PC-9 (cell line): ENCODE data around the gene INO80D. TPM values are rescaled to one million over a fixed set of nuclear protein-coding genes. Genes with fewer than 3 reads are reported as not detected.

ENCODE experiments used
- BruUV-seq: library from RNA; stranded (reverse); fragments of 400-500 nt; replicated peaks from 2 replicates; lab custom pipeline; 2021; lab: Mats Ljungman, UMichigan
- CTCF ChIA-PET: fragments of 300-600 bp; sonication (Branson Sonifier 250); formaldehyde crosslinking; loops from one replicate; lab custom pipeline; 2022; ENCODE audit warnings: antibody characterized with exemption; lab: Charles Lee
- POLR2A ChIA-PET: fragments of 300-600 bp; sonication (Branson Sonifier 250); formaldehyde crosslinking; loops from one replicate; lab custom pipeline; 2022; ENCODE audit warnings: antibody characterized with exemption; ENCODE audit not compliant: unreplicated experiment; lab: Charles Lee
- DNase-seq, 2 experiments: peaks; one replicate each; pipeline versions ENCODE4 v3.0.0 to v3.0.0-alpha.2; 2015 to 2022; ENCODE audit warnings: mixed read lengths in 1 of 2
- H2AFZ ChIP-seq: fragments of 200-600 bp; sonication (generic); 2 replicates; pipeline ENCODE4 v1.8.1; 2017; ENCODE audit warnings: antibody characterized with exemption
- H3F3A ChIP-seq: fragments of 200-600 bp; sonication (generic); 2 replicates; pipeline ENCODE4 v1.8.1; 2017; ENCODE audit warnings: antibody characterized with exemption, mild to moderate bottlenecking, low read depth; ENCODE audit not compliant: insufficient read depth
- H3K27ac ChIP-seq: fragments of 200-600 bp; sonication (generic); 2 replicates; pipeline ENCODE4 v1.6.1; 2016; ENCODE audit warnings: mixed run types
- H3K27me3 ChIP-seq: fragments of 200-600 bp; sonication (generic); 2 replicates; pipeline ENCODE4 v1.6.1; 2016; ENCODE audit warnings: low read depth, mixed run types; ENCODE audit not compliant: insufficient read depth
- H3K36me3 ChIP-seq: fragments of 200-600 bp; sonication (generic); 2 replicates; pipeline ENCODE4 v1.6.1; 2016; ENCODE audit warnings: low read depth, mixed run types
- H3K4me1 ChIP-seq: fragments of 200-600 bp; sonication (generic); replicated peaks from 2 replicates; pipeline ENCODE4 v1.6.1; 2016; ENCODE audit warnings: mixed run types; ENCODE audit not compliant: insufficient read depth
- H3K4me2 ChIP-seq: fragments of 200-600 bp; sonication (generic); 2 replicates; pipeline ENCODE4 v1.6.1; 2017; ENCODE audit warnings: mixed run types
- H3K4me3 ChIP-seq: fragments of 200-600 bp; sonication (generic); 2 replicates; pipeline ENCODE4 v1.6.1; 2016; ENCODE audit warnings: mixed run types
- H3K79me2 ChIP-seq: fragments of 200-600 bp; sonication (generic); 2 replicates; pipeline ENCODE4 v1.6.1; 2017; ENCODE audit warnings: low read depth, mixed run types
- H3K9me2 ChIP-seq: fragments of 200-600 bp; sonication (generic); 2 replicates; pipeline ENCODE4 v1.8.1; 2017; ENCODE audit warnings: mild to moderate bottlenecking; ENCODE audit not compliant: insufficient read depth
- H3K9me3 ChIP-seq: fragments of 200-600 bp; sonication (generic); 2 replicates; pipeline ENCODE4 v1.8.1; 2016; ENCODE audit warnings: low read depth; ENCODE audit not compliant: insufficient read depth
- H4K20me1 ChIP-seq: fragments of 200-600 bp; sonication (generic); 2 replicates; pipeline ENCODE4 v1.8.1; 2017; ENCODE audit not compliant: insufficient read depth
- EZH2 ChIP-seq: fragments of 200-600 bp; sonication (generic); IDR thresholded peaks from 2 replicates; pipeline ENCODE4 v1.8.0; 2017; ENCODE audit warnings: antibody characterized with exemption, low read depth
- intact Hi-C: fragments of 100-400 bp; cut with micrococcal nuclease; formaldehyde crosslinking; loops from one replicate; pipeline ENCODE4 v1.10.0; 2022; ENCODE audit not compliant: unreplicated experiment
- total RNA-seq: library from RNA; stranded (reverse); gene quantifications from 2 replicates; pipeline ENCODE4 v1.2.3, GENCODE V29; 2021
- TF ChIP-seq, protein P1 (sequence below): fragments of 200-600 bp; sonication (generic); conservative IDR thresholded peaks from 2 replicates; pipeline ENCODE4 v1.6.1; 2017; ENCODE audit warnings: mixed run types, antibody characterized with exemption, mild to moderate bottlenecking, moderate library complexity

The INO80D gene
- total RNA-seq, 1 experiment from 2014 or later, result 12.4 TPM

- TF ChIP-seq, protein P1, sequence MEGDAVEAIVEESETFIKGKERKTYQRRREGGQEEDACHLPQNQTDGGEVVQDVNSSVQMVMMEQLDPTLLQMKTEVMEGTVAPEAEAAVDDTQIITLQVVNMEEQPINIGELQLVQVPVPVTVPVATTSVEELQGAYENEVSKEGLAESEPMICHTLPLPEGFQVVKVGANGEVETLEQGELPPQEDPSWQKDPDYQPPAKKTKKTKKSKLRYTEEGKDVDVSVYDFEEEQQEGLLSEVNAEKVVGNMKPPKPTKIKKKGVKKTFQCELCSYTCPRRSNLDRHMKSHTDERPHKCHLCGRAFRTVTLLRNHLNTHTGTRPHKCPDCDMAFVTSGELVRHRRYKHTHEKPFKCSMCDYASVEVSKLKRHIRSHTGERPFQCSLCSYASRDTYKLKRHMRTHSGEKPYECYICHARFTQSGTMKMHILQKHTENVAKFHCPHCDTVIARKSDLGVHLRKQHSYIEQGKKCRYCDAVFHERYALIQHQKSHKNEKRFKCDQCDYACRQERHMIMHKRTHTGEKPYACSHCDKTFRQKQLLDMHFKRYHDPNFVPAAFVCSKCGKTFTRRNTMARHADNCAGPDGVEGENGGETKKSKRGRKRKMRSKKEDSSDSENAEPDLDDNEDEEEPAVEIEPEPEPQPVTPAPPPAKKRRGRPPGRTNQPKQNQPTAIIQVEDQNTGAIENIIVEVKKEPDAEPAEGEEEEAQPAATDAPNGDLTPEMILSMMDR, result no peak
- no peak for TF ChIP-seq EZH2
- H3K4me1 ChIP-seq, result no peaks in the 10 kb centered on the region
- H3K4me3 ChIP-seq, result no peak overlapping the region
- no peaks in the 10 kb centered on the region for H3K9me2 ChIP-seq
- no peak overlapping the region for H2AFZ ChIP-seq
- BruUV-seq, result no TSS peak
- POLR2A ChIA-PET, result no interaction called here
- no peak overlapping the region for H3K27ac ChIP-seq
- H3K9me3 ChIP-seq, result no peaks in the 10 kb centered on the region
- no peaks in the 10 kb centered on the region for H3K36me3 ChIP-seq
- H4K20me1 ChIP-seq, result no peaks in the 10 kb centered on the region
- H3F3A ChIP-seq, result no peaks in the 10 kb centered on the region
- CTCF ChIA-PET, result interaction anchor here (0.7 kb wide), 1 partner anchor 1873 kb away, joined by 3 read pairs; no protein-coding TSS in a partner anchor
- intact Hi-C loops, result no loop called here
- no peak for DNase-seq
- H3K4me2 ChIP-seq, result no peak overlapping the region
- no peaks in the 10 kb centered on the region for H3K27me3 ChIP-seq
- no peaks in the 10 kb centered on the region for H3K79me2 ChIP-seq
Measured at GRCh38 chr2:205957452-205958154, 128.4 kb downstream of the INO80D start.

DNA sequence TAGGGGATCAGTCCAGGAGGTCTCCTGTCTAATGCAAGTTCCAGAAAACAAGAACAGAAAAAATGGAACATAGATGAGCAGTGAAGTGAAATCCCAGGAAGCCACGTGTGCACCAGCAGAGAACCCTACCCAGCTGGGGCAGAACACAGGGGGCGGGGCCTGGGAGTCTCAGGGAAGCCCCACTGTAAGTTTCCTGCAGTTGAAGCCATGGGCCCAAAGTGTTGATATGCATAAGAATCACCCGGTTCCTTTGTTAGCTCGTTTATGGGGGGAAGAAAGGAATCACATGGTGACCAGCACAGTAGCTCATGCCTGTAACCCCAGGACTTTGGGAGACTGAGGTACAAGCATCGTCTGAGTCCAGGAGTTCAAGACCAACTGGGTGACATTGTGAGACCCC is 131.3 kb downstream of the INO80D start:
- Histone ChIP-seq H3K27ac (no peak overlapping the region), H2AFZ (no peak overlapping the region), H3K4me1 (no peaks in the 10 kb centered on the region), H3F3A (no peaks in the 10 kb centered on the region), H3K36me3 (no peaks in the 10 kb centered on the region), H3K9me2 (no peaks in the 10 kb centered on the region), H3K9me3 (no peaks in the 10 kb centered on the region), H3K79me2 (no peaks in the 10 kb centered on the region), H3K27me3 (no peaks in the 10 kb centered on the region), H4K20me1 (no peaks in the 10 kb centered on the region), H3K4me2 (no peak overlapping the region), H3K4me3 (no peak overlapping the region)
- DNase-seq, result no peak
- intact Hi-C loops, result no loop called here
- no peak for TF ChIP-seq EZH2
- POLR2A ChIA-PET, result no interaction called here
- CTCF ChIA-PET, result interaction anchor here (0.6 kb wide), 1 partner anchor 1410 kb away, joined by 5 read pairs; no protein-coding TSS in a partner anchor
- BruUV-seq, result no TSS peak

DNA sequence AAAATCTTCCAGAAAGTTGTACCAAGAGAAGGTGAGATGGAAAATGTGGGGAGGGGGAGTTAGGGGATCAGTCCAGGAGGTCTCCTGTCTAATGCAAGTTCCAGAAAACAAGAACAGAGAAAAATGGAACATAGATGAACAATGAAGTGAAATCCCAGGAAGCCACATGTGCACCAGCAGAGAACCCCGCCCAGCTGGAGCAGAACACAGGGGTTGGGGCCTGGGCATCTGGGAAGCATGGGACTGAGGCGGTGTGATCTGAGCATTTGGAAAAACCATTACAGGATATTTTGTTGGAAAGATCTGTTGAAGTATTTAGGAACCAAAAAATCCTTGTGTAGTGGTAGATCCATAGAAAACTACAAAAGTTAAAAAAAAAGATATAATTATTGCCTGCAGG is 133.7 kb downstream of the INO80D start:
- Histone ChIP-seq H2AFZ (no peak overlapping the region), H3K4me2 (no peak overlapping the region), H3K9me3 (no peaks in the 10 kb centered on the region), H4K20me1 (no peaks in the 10 kb centered on the region), H3K27ac (no peak overlapping the region), H3K4me3 (no peak overlapping the region), H3K9me2 (no peaks in the 10 kb centered on the region), H3K4me1 (no peaks in the 10 kb centered on the region), H3K27me3 (no peaks in the 10 kb centered on the region), H3K79me2 (no peaks in the 10 kb centered on the region), H3F3A (no peaks in the 10 kb centered on the region), H3K36me3 (no peaks in the 10 kb centered on the region)
- TF ChIP-seq, protein P1, result no peak
- no peak for TF ChIP-seq EZH2
- no TSS peak for BruUV-seq
- POLR2A ChIA-PET, result no interaction called here
- CTCF ChIA-PET, result no interaction called here
- DNase-seq, result no peak
- intact Hi-C loops, result no loop called here
